Ascending aorta (tissue), 2 donors: Measurements from ENCODE around the gene BTF3L4. TPM values are rescaled to one million over a fixed set of nuclear protein-coding genes. Genes with fewer than 3 reads are reported as not detected.

ENCODE experiments used
- DNase-seq, 2 donors: peaks; one replicate each; pipeline ENCODE4 v3.0.0-alpha.2; 2019; ENCODE audit warnings: low spot score in 2 of 2
- H3K27ac ChIP-seq, 2 donors: fragments of 200-600 bp; sonication (generic); one replicate each; pipeline ENCODE4 v1.5.1; 2016 to 2017; ENCODE audit warnings: mild to moderate bottlenecking in 1 of 2
- H3K27me3 ChIP-seq: fragments of 200-600 bp; sonication (generic); one replicate; pipeline ENCODE4 v1.5.1; 2017
- H3K36me3 ChIP-seq, 2 donors: fragments of 200-600 bp; sonication (generic); one replicate each; pipeline ENCODE4 v1.5.1; 2016
- H3K4me1 ChIP-seq, 2 donors: fragments of 200-600 bp; sonication (generic); one replicate each; pipeline ENCODE4 v1.5.1; 2016 to 2017; ENCODE audit warnings: mild to moderate bottlenecking in 1 of 2
- H3K4me3 ChIP-seq, 2 donors: fragments of 200-600 bp; sonication (generic); one replicate each; pipeline ENCODE4 v1.5.1; 2016 to 2017; ENCODE audit warnings: mild to moderate bottlenecking in 1 of 2
- H3K9me3 ChIP-seq, 2 donors: fragments of 200-600 bp; sonication (generic); one replicate each; pipeline ENCODE4 v1.5.1; 2016
- intact Hi-C: fragments of 100-400 bp; cut with DNase I; formaldehyde crosslinking; loops from one replicate; pipeline ENCODE4 v1.15.1; 2023
- total RNA-seq: library from RNA; depleted of rRNA; stranded (reverse); fragments of >200 nt; gene quantifications from one replicate; pipeline ENCODE4 v1.1.0, GENCODE V29; 2016
- TF ChIP-seq, protein P1 (sequence below), 3 experiments: fragments of 200-600 bp in 2 of 3; fragments of 450-650 bp in 1 of 3; sonication (generic) in 2 of 3; IDR thresholded peaks; one replicate each; pipeline ENCODE4 v1.5.1; 2016 to 2019; ENCODE audit warnings: antibody characterized with exemption in 3 of 3, mild to moderate bottlenecking in 1 of 3, moderate library complexity in 1 of 3

Gene BTF3L4
- total RNA-seq, 1 donor from 2014 or later: 39.9 TPM

DNA sequence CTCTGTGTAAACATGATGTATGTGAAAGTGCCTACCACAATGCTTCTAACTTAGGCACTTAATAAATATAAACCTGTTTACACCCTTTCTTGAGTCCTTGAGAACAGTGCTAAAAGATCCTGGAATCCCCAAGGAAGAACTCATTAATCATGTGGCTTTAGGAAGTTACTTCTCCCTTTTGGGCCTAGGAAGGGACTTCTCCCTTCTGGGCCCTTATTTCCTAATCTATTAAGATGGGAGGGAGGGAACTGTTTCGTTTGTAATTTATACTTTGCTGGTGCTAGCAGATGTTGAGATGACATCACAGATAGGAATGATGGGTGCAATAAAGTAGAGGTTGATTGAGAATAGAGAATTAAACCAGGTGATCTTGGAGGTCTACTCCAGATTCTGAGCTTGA is 1.2 kb downstream of the BTF3L4 start:
- Histone ChIP-seq H3K4me1 (peaks cover 3 to 17% of the 10 kb centered on the region in 2 donors), H3K4me3 (peak overlapping the region; percentile 84 to 90), H3K27me3 (no peaks in the 10 kb centered on the region), H3K36me3 (peaks cover 5 to 18% of the 10 kb centered on the region in 2 donors), H3K27ac (peak overlapping the region; percentile 91 to 95), H3K9me3 (no peaks in the 10 kb centered on the region)
- no peak for DNase-seq
- TF ChIP-seq, protein P1, sequence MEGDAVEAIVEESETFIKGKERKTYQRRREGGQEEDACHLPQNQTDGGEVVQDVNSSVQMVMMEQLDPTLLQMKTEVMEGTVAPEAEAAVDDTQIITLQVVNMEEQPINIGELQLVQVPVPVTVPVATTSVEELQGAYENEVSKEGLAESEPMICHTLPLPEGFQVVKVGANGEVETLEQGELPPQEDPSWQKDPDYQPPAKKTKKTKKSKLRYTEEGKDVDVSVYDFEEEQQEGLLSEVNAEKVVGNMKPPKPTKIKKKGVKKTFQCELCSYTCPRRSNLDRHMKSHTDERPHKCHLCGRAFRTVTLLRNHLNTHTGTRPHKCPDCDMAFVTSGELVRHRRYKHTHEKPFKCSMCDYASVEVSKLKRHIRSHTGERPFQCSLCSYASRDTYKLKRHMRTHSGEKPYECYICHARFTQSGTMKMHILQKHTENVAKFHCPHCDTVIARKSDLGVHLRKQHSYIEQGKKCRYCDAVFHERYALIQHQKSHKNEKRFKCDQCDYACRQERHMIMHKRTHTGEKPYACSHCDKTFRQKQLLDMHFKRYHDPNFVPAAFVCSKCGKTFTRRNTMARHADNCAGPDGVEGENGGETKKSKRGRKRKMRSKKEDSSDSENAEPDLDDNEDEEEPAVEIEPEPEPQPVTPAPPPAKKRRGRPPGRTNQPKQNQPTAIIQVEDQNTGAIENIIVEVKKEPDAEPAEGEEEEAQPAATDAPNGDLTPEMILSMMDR (IDR thresholded peaks at IDR 0.05): no peak
- intact Hi-C loops: loop anchor here (5.0 to 10.0 kb wide), 5 partner anchors 310 to 1092 kb away; partner anchors contain the start of genes CC2D1B, EPS15, FAF1 and ORC1

GRCh38 chr1:52057876-52058415 is 1.9 kb downstream of the BTF3L4 start:
- H3K9me3 ChIP-seq: no peaks in the 10 kb centered on the region
- intact Hi-C loops: loop anchor here (5.0 to 10.0 kb wide), 5 partner anchors 309 to 1093 kb away; partner anchors contain the start of genes CC2D1B, EPS15, FAF1 and ORC1
- peaks cover 3 to 17% of the 10 kb centered on the region in 2 donors for H3K4me1 ChIP-seq
- H3K27me3 ChIP-seq: no peaks in the 10 kb centered on the region
- peak overlapping the region in 1 of 2 donors; percentile 84 for H3K4me3 ChIP-seq
- peaks cover 11 to 19% of the 10 kb centered on the region in 2 donors for H3K36me3 ChIP-seq
- no peak for DNase-seq
- TF ChIP-seq, protein P1 (IDR thresholded peaks at IDR 0.05): no peak
- peak overlapping the region; percentile 91 to 95 for H3K27ac ChIP-seq

GRCh38 chr1:52059321-52059720 is 3.2 kb downstream of the BTF3L4 start:
- intact Hi-C loops: loop anchor here (5.0 to 10.0 kb wide), 5 partner anchors 308 to 1095 kb away; partner anchors contain the start of genes CC2D1B, EPS15, FAF1 and ORC1
- no peaks in the 10 kb centered on the region for H3K9me3 ChIP-seq
- TF ChIP-seq, protein P1 (IDR thresholded peaks at IDR 0.05): no peak
- H3K27ac ChIP-seq: no peak overlapping the region
- H3K4me3 ChIP-seq: no peak overlapping the region
- no peak for DNase-seq
- peaks cover 11 to 27% of the 10 kb centered on the region in 2 donors for H3K36me3 ChIP-seq
- peaks cover under 1 to 12% of the 10 kb centered on the region in 2 donors for H3K4me1 ChIP-seq
- H3K27me3 ChIP-seq: no peaks in the 10 kb centered on the region

DNA sequence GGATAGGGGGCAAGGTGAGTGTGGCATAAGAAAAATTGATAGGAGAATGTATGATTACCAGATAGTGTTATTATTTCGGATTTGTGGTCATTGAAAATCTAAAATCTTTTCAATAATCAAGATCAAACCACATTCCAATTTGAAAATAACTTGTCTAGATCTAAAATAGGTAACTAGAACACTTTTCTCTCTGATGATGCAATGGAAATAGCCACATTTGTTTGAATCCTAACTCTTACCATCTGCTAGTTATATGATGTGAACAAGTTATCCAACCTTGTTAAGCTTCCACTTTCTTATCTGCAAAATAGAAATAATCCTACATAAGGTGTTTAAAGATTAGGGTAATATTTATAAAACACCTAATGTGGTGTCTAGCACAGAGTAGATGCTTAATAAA is 3.8 kb downstream of the BTF3L4 start:
- H3K36me3 ChIP-seq: peaks cover 15 to 33% of the 10 kb centered on the region in 2 donors
- peaks cover 0 to 12% of the 10 kb centered on the region in 2 donors for H3K4me1 ChIP-seq
- intact Hi-C loops: loop anchor here (5.0 to 10.0 kb wide), 5 partner anchors 307 to 1095 kb away; partner anchors contain the start of genes CC2D1B, EPS15, FAF1 and ORC1

DNA sequence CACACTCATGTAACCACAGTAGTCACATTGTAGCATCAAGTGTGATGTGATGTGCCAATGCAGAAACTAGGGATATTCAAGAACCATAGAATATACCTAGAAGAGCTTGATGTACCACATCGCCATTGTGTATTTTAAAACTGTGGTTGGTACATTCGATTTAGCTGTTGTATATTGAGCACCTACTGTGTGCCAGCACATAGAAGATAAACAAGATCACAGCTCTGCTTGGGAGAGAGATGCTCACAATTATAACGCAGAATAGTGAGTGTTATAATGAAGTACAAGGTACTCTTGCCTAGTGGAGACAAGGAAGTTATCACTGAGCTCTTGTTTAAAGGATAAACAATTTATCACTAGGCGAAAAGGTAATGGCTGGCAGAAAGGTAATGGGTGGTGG is 4.7 kb downstream of the BTF3L4 start:
- intact Hi-C loops: no loop called here
- peaks cover 0 to 12% of the 10 kb centered on the region in 2 donors for H3K4me1 ChIP-seq
- H3K27me3 ChIP-seq: no peaks in the 10 kb centered on the region
- H3K4me3 ChIP-seq: no peak overlapping the region
- no peaks in the 10 kb centered on the region for H3K9me3 ChIP-seq
- H3K36me3 ChIP-seq: peaks cover 24 to 41% of the 10 kb centered on the region in 2 donors
- H3K27ac ChIP-seq: no peak overlapping the region
- DNase-seq: no peak
- TF ChIP-seq, protein P1 (IDR thresholded peaks at IDR 0.05): no peak

More for the DNA sequence above, 3.8 kb downstream of the BTF3L4 start:
- DNase-seq: no peak
- TF ChIP-seq, protein P1 (IDR thresholded peaks at IDR 0.05): no peak
- no peaks in the 10 kb centered on the region for H3K27me3 ChIP-seq
- no peak overlapping the region for H3K27ac ChIP-seq
- H3K4me3 ChIP-seq: no peak overlapping the region
- no peaks in the 10 kb centered on the region for H3K9me3 ChIP-seq
